GM12878 (cell line): Measurements from ENCODE around the gene IFIT3. TPM values are rescaled to one million over a fixed set of nuclear protein-coding genes. Genes with fewer than 3 reads are reported as not detected.

Experiments
- ATAC-seq: fragments of 200-7000 bp; cut with Tn5 transposase; 3 replicates; pipeline ENCODE4 v1.9.1; 2020; ENCODE audit warnings: mild to moderate bottlenecking, moderate library complexity
- BruUV-seq: library from RNA; stranded (reverse); fragments of 400-500 nt; replicated peaks from 2 replicates; lab custom pipeline; 2021; lab: Mats Ljungman, UMichigan
- CTCF ChIA-PET: fragments of 300-600 bp; sonication (Branson Sonifier 250); formaldehyde crosslinking; extraction: SDS; loops from one replicate; lab custom pipeline; 2021; ENCODE audit warnings: inconsistent platforms; lab: Yijun Ruan, JAX
- POLR2A ChIA-PET: fragments of 350-600 bp; formaldehyde crosslinking; extraction: SDS; loops from one replicate; lab custom pipeline; 2021; ENCODE audit warnings: inconsistent platforms; lab: Charles Lee
- RAD21 ChIA-PET: fragments of 300-600 bp; sonication (Branson Sonifier 250); formaldehyde crosslinking; loops from one replicate; lab custom pipeline; 2023; ENCODE audit warnings: antibody characterized with exemption; ENCODE audit not compliant: unreplicated experiment; lab: Charles Lee
- SMC1A ChIA-PET: fragments of 300-600 bp; sonication (Branson Sonifier 250); formaldehyde crosslinking; loops from one replicate; lab custom pipeline; 2023; ENCODE audit not compliant: unreplicated experiment, uncharacterized antibody; lab: Charles Lee
- DNase-seq: peaks from one replicate; pipeline ENCODE4 v3.0.0-alpha.2; 2011; ENCODE audit warnings: low read depth, low spot score
- FAIRE-seq: peaks from 3 replicates; lab custom pipeline; 2011; peaks lifted over from hg19 to GRCh38; lab: Jason Lieb, UNC
- H2AFZ ChIP-seq: 2 replicates; pipeline ENCODE4 v1.6.0; 2011; ENCODE audit warnings: low read depth, low read length, control low read depth; ENCODE audit not compliant: control insufficient read depth
- H3K27ac ChIP-seq: 2 replicates; pipeline ENCODE4 v1.5.1; 2011; ENCODE audit warnings: control low read depth; ENCODE audit not compliant: control insufficient read depth, insufficient read depth
- H3K27me3 ChIP-seq, 2 experiments: replicated peaks in 1 of 2; 2 replicates each; pipeline versions ENCODE4 v1.6.0 to v1.6.1; 2011; ENCODE audit warnings: low read length in 1 of 2; ENCODE audit not compliant: control insufficient read depth in 2 of 2, insufficient read depth in 2 of 2
- H3K36me3 ChIP-seq, 2 experiments: 2 replicates each; pipeline ENCODE4 v1.5.1; 2011; ENCODE audit warnings: low read length in 1 of 2; ENCODE audit not compliant: control insufficient read depth in 2 of 2, insufficient read depth in 2 of 2
- H3K4me1 ChIP-seq: 2 replicates; pipeline ENCODE4 v1.6.1; 2011; ENCODE audit warnings: mild to moderate bottlenecking, low read length, moderate library complexity, mixed read lengths; ENCODE audit not compliant: control insufficient read depth, insufficient read depth
- H3K4me2 ChIP-seq: 2 replicates; pipeline ENCODE4 v1.6.0; 2011; ENCODE audit warnings: control low read depth; ENCODE audit not compliant: control insufficient read depth, insufficient read depth
- H3K4me3 ChIP-seq: fragments of 200-600 bp; sonication (generic); 2 replicates; pipeline ENCODE4 v1.5.1; 2016
- H3K79me2 ChIP-seq: 2 replicates; pipeline ENCODE4 v1.6.0; 2011; ENCODE audit warnings: low read length; ENCODE audit not compliant: control insufficient read depth, insufficient read depth
- H3K9ac ChIP-seq: 2 replicates; pipeline ENCODE4 v1.8.0; 2011; ENCODE audit warnings: low read length, control low read depth, mixed read lengths; ENCODE audit not compliant: control insufficient read depth, insufficient read depth
- H3K9me3 ChIP-seq: replicated peaks from 3 replicates; pipeline ENCODE4 v1.5.1; 2011; ENCODE audit warnings: mild to moderate bottlenecking, low read length; ENCODE audit not compliant: control insufficient read depth, insufficient read depth
- H4K20me1 ChIP-seq: 2 replicates; pipeline ENCODE4 v1.6.0; 2011; ENCODE audit not compliant: control insufficient read depth, insufficient read depth
- POLR2AphosphoS5 ChIP-seq: IDR thresholded peaks from 2 replicates; pipeline ENCODE4 v1.6.1; 2011; ENCODE audit warnings: mild to moderate bottlenecking, low read length, inconsistent platforms
- WGBS: methylation state at CpG from one replicate; pipeline ENCODE4 v1.1.6; 2016; ENCODE audit warnings: low lambda C conversion rate; ENCODE audit not compliant: insufficient replicate concordance, insufficient coverage; ENCODE audit errors: missing lambda C conversion rate; 5-methylcytosine and 5-hydroxymethylcytosine counted together
- in situ Hi-C: fragments of 300-500 bp; cut with MboI; formaldehyde crosslinking; loops from 9 replicates; pipeline ENCODE4 v1.14.3; 2018; ENCODE audit warnings: mixed read lengths
- intact Hi-C: fragments of 100-400 bp; cut with micrococcal nuclease; formaldehyde crosslinking; loops from one replicate; pipeline ENCODE4 v1.14.2; 2022; ENCODE audit not compliant: unreplicated experiment
- polyA plus RNA-seq, 11 experiments: library from polyadenylated mRNA; depleted of rRNA in 4 of 11; unstranded in 6 of 11; stranded (reverse) in 5 of 11; fragments of >200 nt; fragmentation: Nextera tagmentation in 4 of 11; fragmentation: Illumina TruSeq in 1 of 11; extraction: Ambion mirVana in 4 of 11; extraction: Trizol in 1 of 11; gene quantifications; 1 replicate in 1 of 11; 2 replicates in 10 of 11; pipeline versions ENCODE4 v1.2.1 to v1.2.3, GENCODE V29; 2011 to 2016; ENCODE audit warnings: inconsistent platforms in 2 of 11, missing spikeins in 2 of 11, low read depth in 1 of 11
- total RNA-seq, 4 experiments: library from RNA; depleted of rRNA in 3 of 4; stranded (reverse); fragments of >200 nt in 3 of 4; fragmentation: Illumina TruSeq in 1 of 4; extraction: Trizol in 1 of 4; gene quantifications; 2 replicates each; pipeline versions ENCODE4 v1.2.1 to v1.2.3, GENCODE V29; 2013 to 2021
- TF ChIP-seq, protein P1 (sequence below): fragments of 450-650 bp; formaldehyde crosslinking; IDR thresholded peaks from 2 replicates; pipeline ENCODE4 v1.4.0; 2022; ENCODE audit warnings: mild to moderate bottlenecking, moderate library complexity

The IFIT3 gene
- total and polyA plus RNA-seq, 10 of the 15 experiments (the other 5 are each of a cell fraction or from before 2014, with no cell fraction given), result 27.0 to 70.2 (median 51.1) TPM

DNA sequence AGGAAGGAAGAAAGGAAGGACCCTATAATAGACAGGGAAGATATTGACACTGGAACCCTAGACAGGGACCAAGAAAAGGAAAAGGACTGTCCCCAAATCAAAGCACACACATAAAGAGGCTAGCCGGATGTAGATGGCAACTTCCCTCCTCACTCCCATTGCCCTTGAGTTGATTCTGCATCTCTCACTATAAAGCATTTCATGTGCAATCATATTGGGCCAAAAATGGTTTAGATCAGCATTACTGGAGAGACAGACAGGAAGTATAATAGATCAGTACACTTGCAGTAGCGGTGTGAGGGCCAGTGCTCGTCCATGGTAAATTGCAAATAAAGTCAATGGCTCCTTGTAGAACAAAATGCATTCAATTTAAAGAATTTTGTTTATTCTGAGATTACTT lies 8.4 kb downstream of the IFIT3 start:
- Histone ChIP-seq H3K79me2 (peaks cover 38% of the 10 kb centered on the region), H3K9ac (no peak overlapping the region), H3K4me1 (peaks cover 4% of the 10 kb centered on the region), H3K4me2 (peak overlapping the region; percentile 59), H3K36me3 (peaks cover 6 to 22% of the 10 kb centered on the region in 2 experiments), H3K27ac (no peak overlapping the region), H3K9me3 (no peaks in the 10 kb centered on the region), H3K4me3 (no peak overlapping the region), H2AFZ (no peak overlapping the region), H4K20me1 (no peaks in the 10 kb centered on the region), H3K27me3 (no peaks in the 10 kb centered on the region)
- no peak for ATAC-seq
- DNase-seq, result no peak
- in situ Hi-C loops (no loop called here), intact Hi-C loops (no loop called here)
- TF ChIP-seq, protein P1, sequence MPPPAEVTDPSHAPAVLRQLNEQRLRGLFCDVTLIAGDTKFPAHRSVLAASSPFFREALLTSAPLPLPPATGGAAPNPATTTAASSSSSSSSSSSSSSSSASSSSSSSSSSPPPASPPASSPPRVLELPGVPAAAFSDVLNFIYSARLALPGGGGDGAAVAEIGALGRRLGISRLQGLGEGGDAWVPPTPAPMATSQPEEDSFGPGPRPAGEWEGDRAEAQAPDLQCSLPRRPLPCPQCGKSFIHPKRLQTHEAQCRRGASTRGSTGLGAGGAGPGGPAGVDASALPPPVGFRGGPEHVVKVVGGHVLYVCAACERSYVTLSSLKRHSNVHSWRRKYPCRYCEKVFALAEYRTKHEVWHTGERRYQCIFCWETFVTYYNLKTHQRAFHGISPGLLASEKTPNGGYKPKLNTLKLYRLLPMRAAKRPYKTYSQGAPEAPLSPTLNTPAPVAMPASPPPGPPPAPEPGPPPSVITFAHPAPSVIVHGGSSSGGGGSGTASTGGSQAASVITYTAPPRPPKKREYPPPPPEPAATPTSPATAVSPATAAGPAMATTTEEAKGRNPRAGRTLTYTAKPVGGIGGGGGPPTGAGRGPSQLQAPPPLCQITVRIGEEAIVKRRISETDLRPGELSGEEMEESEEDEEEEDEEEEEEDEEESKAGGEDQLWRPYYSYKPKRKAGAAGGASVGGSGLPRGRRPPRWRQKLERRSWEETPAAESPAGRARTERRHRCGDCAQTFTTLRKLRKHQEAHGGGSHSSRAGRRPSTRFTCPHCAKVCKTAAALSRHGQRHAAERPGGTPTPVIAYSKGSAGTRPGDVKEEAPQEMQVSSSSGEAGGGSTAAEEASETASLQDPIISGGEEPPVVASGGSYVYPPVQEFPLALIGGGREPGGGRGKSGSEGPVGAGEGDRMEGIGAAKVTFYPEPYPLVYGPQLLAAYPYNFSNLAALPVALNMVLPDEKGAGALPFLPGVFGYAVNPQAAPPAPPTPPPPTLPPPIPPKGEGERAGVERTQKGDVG (CRISPR knock-in tag), result no peak
- 0 out of 2 replicates have a peak, but pooled peaks have one; percentile 29 for TF ChIP-seq POLR2AphosphoS5
- ChIA-PET RAD21 (interaction anchor here (1.7 kb wide), 1 partner anchor 8 kb away, joined by 4 read pairs; the partner anchor contains the start of gene IFIT3), CTCF (interaction anchor here (4.2 kb wide), 1 partner anchor 32 kb away, joined by 22 read pairs; no protein-coding TSS in a partner anchor), SMC1A (interaction anchor here (1.2 to 4.5 kb wide), 4 partner anchors 11 to 82 kb away, joined by 3 to 26 read pairs (median 16); no protein-coding TSS in a partner anchor), POLR2A (no interaction called here)
- no peak for FAIRE-seq
- no TSS peak for BruUV-seq
- 93% methylated on average over 3 of the region's 3 CpGs for WGBS
